Esophagus (tissue), 2 donors: Measurements from ENCODE around the gene ITPRIPL2. TPM values are rescaled to one million over a fixed set of nuclear protein-coding genes. Genes with fewer than 3 reads are reported as not detected.

Source experiments
- H3K27ac ChIP-seq, 2 donors: one replicate each; pipeline ENCODE4 v1.5.1; 2013; ENCODE audit warnings: low read depth in 2 of 2, mild to moderate bottlenecking in 2 of 2, inconsistent platforms in 1 of 2, low read length in 1 of 2, moderate library complexity in 1 of 2
- H3K27me3 ChIP-seq, 2 donors: one replicate each; pipeline ENCODE4 v1.6.1; 2013; ENCODE audit warnings: low read length in 2 of 2, control low read depth in 1 of 2, mild to moderate bottlenecking in 1 of 2; ENCODE audit not compliant: insufficient read depth in 2 of 2, control insufficient read depth in 1 of 2
- H3K36me3 ChIP-seq, 2 donors: one replicate each; pipeline ENCODE4 v1.6.1; 2013; ENCODE audit warnings: low read length in 1 of 2; ENCODE audit not compliant: control insufficient read depth in 2 of 2, insufficient read depth in 2 of 2
- H3K4me1 ChIP-seq, 2 donors: one replicate each; pipeline ENCODE4 v1.6.1; 2013; ENCODE audit warnings: low read length in 1 of 2; ENCODE audit not compliant: control insufficient read depth in 2 of 2, insufficient read depth in 2 of 2
- H3K4me3 ChIP-seq, 2 donors: one replicate each; pipeline ENCODE4 v1.5.1; 2013; ENCODE audit warnings: low read length in 2 of 2, mild to moderate bottlenecking in 2 of 2, low read depth in 1 of 2, moderate library complexity in 1 of 2
- H3K9me3 ChIP-seq, 2 donors: one replicate each; pipeline ENCODE4 v1.6.1; 2013; ENCODE audit warnings: mild to moderate bottlenecking in 2 of 2, low read depth in 1 of 2, low read length in 1 of 2, moderate library complexity in 1 of 2; ENCODE audit not compliant: control insufficient read depth in 2 of 2, insufficient read depth in 1 of 2
- WGBS, 2 donors: extraction: QIAGEN DNeasy Blood & Tissue Kit; methylation state at CpG; one replicate each; pipeline ENCODE4 v1.1.7; 2013; 5-methylcytosine and 5-hydroxymethylcytosine counted together
- polyA plus RNA-seq, 2 donors: library from polyadenylated mRNA; stranded (reverse); fragments of 200-250 nt; gene quantifications; one replicate each; pipeline ENCODE4 v1.2.3, GENCODE V29; 2013
- donor health status: healthy with polysubstance abuse.
- donor health status: Bipolar disorder and iron deficiency.

ITPRIPL2 gene
- 10 to 100 TPM; 10.5 to 13.3 TPM for polyA plus RNA-seq

- H3K27ac ChIP-seq: peak within 1 kb of the TSS; percentile 90 to 95
- no peaks in the 10 kb centered on the region for H3K27me3 ChIP-seq
- WGBS, 2 donors: 1 to 2% methylated on average over 57 to 74 of the region's 74 CpGs
- peaks cover 0 to 4% of the 10 kb centered on the region in 2 donors for H3K36me3 ChIP-seq
- no peaks in the 10 kb centered on the region for H3K9me3 ChIP-seq
- H3K4me3 ChIP-seq: peak within 1 kb of the TSS; percentile 66 to 71
- H3K4me1 ChIP-seq: peaks cover 6 to 11% of the 10 kb centered on the region in 2 donors
Observed at GRCh38 chr16:19113577-19114358, at the start of gene ITPRIPL2. Gene ITPRIPL2 (plus strand): TSS chr16:19113964. CDS start chr16:19114462, 498 bp downstream.

- Histone ChIP-seq H3K27ac (peak overlapping the region in 1 of 2 donors; percentile 100), H3K9me3 (no peaks in the 10 kb centered on the region), H3K4me1 (no peaks in the 10 kb centered on the region), H3K27me3 (no peaks in the 10 kb centered on the region), H3K36me3 (no peaks in the 10 kb centered on the region), H3K4me3 (peak overlapping the region in 1 of 2 donors; percentile 83)
- WGBS, 2 donors: 53 to 59% methylated on average over 9 of the region's 9 CpGs
Observed at GRCh38 chr16:19066988-19067348, 46.8 kb upstream of the ITPRIPL2 start.

GRCh38 chr16:19067349-19068236 is 46.2 kb upstream of the ITPRIPL2 start, which contains the start of gene COQ7:
Gene COQ7 (plus strand): TSS chr16:19067614. CDS start chr16:19067665, 51 bp downstream.
- Histone ChIP-seq H3K9me3 (no peaks in the 10 kb centered on the region), H3K36me3 (peaks cover under 1 to 4% of the 10 kb centered on the region in 2 donors), H3K4me3 (peak within 1 kb of the TSS; percentile 80 to 83), H3K27me3 (no peaks in the 10 kb centered on the region), H3K27ac (peak within 1 kb of the TSS; percentile 100), H3K4me1 (no peaks in the 10 kb centered on the region)
- 0% methylated on average over 68 of the region's 68 CpGs for WGBS, 2 donors

GRCh38 chr16:19068237-19068815 is 45.4 kb upstream of the ITPRIPL2 start:
- WGBS, 2 donors: 38% methylated on average over 19 of the region's 19 CpGs
- H3K9me3 ChIP-seq: no peaks in the 10 kb centered on the region
- H3K4me1 ChIP-seq: no peaks in the 10 kb centered on the region
- H3K27ac ChIP-seq: peak overlapping the region; percentile 100
- no peaks in the 10 kb centered on the region for H3K27me3 ChIP-seq
- peak overlapping the region; percentile 80 to 83 for H3K4me3 ChIP-seq
- H3K36me3 ChIP-seq: peaks cover 3 to 4% of the 10 kb centered on the region in 2 donors

- Histone ChIP-seq H3K9me3 (no peaks in the 10 kb centered on the region), H3K27ac (no peak overlapping the region), H3K36me3 (peaks cover 7% of the 10 kb centered on the region in 2 donors), H3K27me3 (no peaks in the 10 kb centered on the region), H3K4me3 (no peak overlapping the region), H3K4me1 (no peaks in the 10 kb centered on the region)
- WGBS, 2 donors: 75 to 79% methylated on average over 21 of the region's 21 CpGs
Observed at GRCh38 chr16:19071811-19072777, 41.7 kb upstream of the ITPRIPL2 start.

- Histone ChIP-seq H3K4me3 (no peak overlapping the region), H3K4me1 (no peaks in the 10 kb centered on the region), H3K36me3 (peaks cover 7% of the 10 kb centered on the region in 2 donors), H3K9me3 (no peaks in the 10 kb centered on the region), H3K27me3 (no peaks in the 10 kb centered on the region), H3K27ac (no peak overlapping the region)
- 95 to 97% methylated on average over 3 of the region's 3 CpGs for WGBS, 2 donors
Observed at GRCh38 chr16:19073344-19073743, 40.4 kb upstream of the ITPRIPL2 start.

- Histone ChIP-seq H3K36me3 (peaks cover 7 to 8% of the 10 kb centered on the region in 2 donors), H3K27me3 (no peaks in the 10 kb centered on the region), H3K4me3 (no peak overlapping the region), H3K27ac (no peak overlapping the region), H3K4me1 (no peaks in the 10 kb centered on the region), H3K9me3 (no peaks in the 10 kb centered on the region)
- WGBS, 2 donors: 76 to 79% methylated on average over 7 of the region's 7 CpGs
Observed at GRCh38 chr16:19073863-19074262, 39.9 kb upstream of the ITPRIPL2 start.

GRCh38 chr16:19075511-19075910 is 38.3 kb upstream of the ITPRIPL2 start:
- H3K27me3 ChIP-seq: no peaks in the 10 kb centered on the region
- WGBS, 2 donors: 95 to 97% methylated on average over 12 of the region's 12 CpGs
- H3K27ac ChIP-seq: no peak overlapping the region
- no peaks in the 10 kb centered on the region for H3K4me1 ChIP-seq
- H3K4me3 ChIP-seq: no peak overlapping the region
- H3K9me3 ChIP-seq: no peaks in the 10 kb centered on the region
- H3K36me3 ChIP-seq: peaks cover 7 to 11% of the 10 kb centered on the region in 2 donors
